K562 (cell line): ENCODE measurements around the gene CST7. TPM values are rescaled to one million over a fixed set of nuclear protein-coding genes. Genes with fewer than 3 reads are reported as not detected.

Experiments used
- ATAC-seq: fragments of 200-7000 bp; cut with Tn5 transposase; 3 replicates; pipeline ENCODE4 v1.9.1; 2020; ENCODE audit warnings: moderate library complexity
- BruUV-seq: library from RNA; stranded (reverse); fragments of 400-500 nt; replicated peaks from 2 replicates; lab custom pipeline; 2021; lab: Mats Ljungman, UMichigan
- CTCF ChIA-PET: fragments of 300-600 bp; formaldehyde crosslinking; extraction: SDS; loops from one replicate; lab custom pipeline; 2021; ENCODE audit warnings: low intra/inter-chr PET ratio; lab: Yijun Ruan, JAX
- POLR2A ChIA-PET: fragments of 300-600, 350-650 bp; sonication (Branson Sonifier 250); formaldehyde crosslinking; extraction: SDS; loops from one replicate; lab custom pipeline; 2021; ENCODE audit warnings: antibody characterized with exemption, inconsistent platforms; lab: Yijun Ruan, JAX
- DNase-seq, 4 experiments: peaks; one replicate each; pipeline versions ENCODE4 v3.0.0 to v3.0.0-alpha.2; 2011 to 2018; ENCODE audit warnings: low spot score in 3 of 4, mixed read lengths in 3 of 4; ENCODE audit errors: extremely low read depth in 1 of 4
- FAIRE-seq: peaks from 2 replicates; lab custom pipeline; 2011; peaks lifted over from hg19 to GRCh38; lab: Jason Lieb, UNC
- H2AFZ ChIP-seq: 2 replicates; pipeline ENCODE4 v1.6.0; 2011; ENCODE audit warnings: low read depth, low read length, control low read depth, inconsistent platforms
- H3K27ac ChIP-seq: fragments of 200-600 bp; 3 replicates; pipeline ENCODE4 v1.8.0; 2011; ENCODE audit warnings: low read depth, mild to moderate bottlenecking, control low read depth, inconsistent platforms, low read length, moderate library complexity, mixed read lengths; ENCODE audit errors: extremely low read depth
- H3K27me3 ChIP-seq, 2 experiments: fragments of 300-600 bp in 1 of 2; 2 replicates in 1 of 2; 3 replicates in 1 of 2; pipeline versions ENCODE4 v1.6.0 to v1.8.0; 2011; ENCODE audit warnings: inconsistent platforms in 2 of 2, low read length in 2 of 2, mild to moderate bottlenecking in 1 of 2, mixed read lengths in 1 of 2, moderate library complexity in 1 of 2; ENCODE audit not compliant: control insufficient read depth in 2 of 2, insufficient read depth in 2 of 2
- H3K36me3 ChIP-seq: fragments of 300-600 bp; 3 replicates; pipeline ENCODE4 v1.8.0; 2011; ENCODE audit warnings: mild to moderate bottlenecking, low read length, inconsistent platforms; ENCODE audit not compliant: control insufficient read depth, insufficient read depth
- H3K4me1 ChIP-seq, 2 experiments: fragments of 200-600 bp in 1 of 2; replicated peaks in 1 of 2; 2 replicates in 1 of 2; 3 replicates in 1 of 2; pipeline versions ENCODE4 v1.5.1 to v1.8.0; 2011; ENCODE audit warnings: inconsistent platforms in 2 of 2, low read length in 2 of 2, mild to moderate bottlenecking in 1 of 2, mixed read lengths in 1 of 2, moderate library complexity in 1 of 2; ENCODE audit not compliant: control insufficient read depth in 2 of 2, insufficient read depth in 2 of 2
- H3K4me2 ChIP-seq: 2 replicates; pipeline ENCODE4 v1.6.1; 2011; ENCODE audit warnings: low read length, control low read depth, inconsistent platforms, mixed read lengths; ENCODE audit not compliant: insufficient read depth
- H3K4me3 ChIP-seq: fragments of 200-600 bp; sonication (generic), shearing (Covaris generic); 2 replicates; pipeline ENCODE4 v1.5.1; 2016; ENCODE audit warnings: control low read depth, inconsistent platforms
- H3K79me2 ChIP-seq: fragments of 200-600 bp; 3 replicates; pipeline ENCODE4 v1.8.0; 2011; ENCODE audit warnings: low read length, inconsistent platforms; ENCODE audit not compliant: control insufficient read depth, insufficient read depth
- H3K9ac ChIP-seq, 2 experiments: 2 replicates each; pipeline versions ENCODE4 v1.6.0 to v1.6.1; 2011; ENCODE audit warnings: low read depth in 2 of 2, low read length in 2 of 2, control low read depth in 1 of 2, inconsistent platforms in 1 of 2, mild to moderate bottlenecking in 1 of 2, mixed read lengths in 1 of 2; ENCODE audit not compliant: insufficient read depth in 1 of 2
- H3K9me1 ChIP-seq: one replicate; pipeline ENCODE4 v1.6.0; 2011; ENCODE audit warnings: inconsistent platforms, mild to moderate bottlenecking, low read length, moderate library complexity; ENCODE audit not compliant: control insufficient read depth, insufficient read depth
- H3K9me3 ChIP-seq: replicated peaks from 2 replicates; pipeline ENCODE4 v1.5.1; 2011; ENCODE audit warnings: low read depth, low read length, inconsistent platforms; ENCODE audit not compliant: control insufficient read depth, insufficient read depth
- H4K20me1 ChIP-seq: replicated peaks from 2 replicates; pipeline ENCODE4 v1.6.1; 2011; ENCODE audit warnings: low read length, inconsistent platforms, mixed read lengths; ENCODE audit not compliant: control insufficient read depth, insufficient read depth
- ATF1 ChIP-seq, 2 experiments: fragments of 450-650 bp in 1 of 2; IDR thresholded peaks; 2 replicates each; pipeline ENCODE4 v1.6.1; 2016; ENCODE audit warnings: missing compliant biosample characterization in 1 of 2, missing genetic modification characterization in 1 of 2
- EHMT2 ChIP-seq: fragments of 450-650 bp; IDR thresholded peaks from 2 replicates; pipeline ENCODE4 v1.6.1; 2018; ENCODE audit warnings: antibody characterized with exemption
- FIP1L1 ChIP-seq: fragments of 200-400 bp; formaldehyde crosslinking; IDR thresholded peaks from 2 replicates; pipeline ENCODE4 v1.6.1; 2018; ENCODE audit warnings: mild to moderate bottlenecking, low read depth, low read length; ENCODE audit not compliant: poor library complexity, severe bottlenecking
- KAT2B ChIP-seq: IDR thresholded peaks from one replicate; pipeline ENCODE4 v1.6.1; 2012; ENCODE audit warnings: low read depth, mild to moderate bottlenecking, control low read depth, inconsistent platforms, low read length, moderate library complexity
- MECOM ChIP-seq: fragments of 250-450 bp; sonication (Bioruptor Pico); IDR thresholded peaks from 2 replicates; pipeline ENCODE4 v1.8.0; 2022; ENCODE audit warnings: inconsistent platforms
- NR2C1 ChIP-seq, 2 experiments: fragments of 450-650 bp; IDR thresholded peaks; 2 replicates each; pipeline ENCODE4 v1.6.1; 2017; ENCODE audit warnings: mild to moderate bottlenecking in 2 of 2, antibody characterized with exemption in 1 of 2, inconsistent platforms in 1 of 2, missing compliant biosample characterization in 1 of 2, missing genetic modification characterization in 1 of 2
- PHF21A ChIP-seq: fragments of 450-650 bp; IDR thresholded peaks from 2 replicates; pipeline ENCODE4 v1.6.1; 2017; ENCODE audit warnings: low read depth, borderline replicate concordance
- POLR2H ChIP-seq: IDR thresholded peaks from 2 replicates; pipeline ENCODE4 v1.6.1; 2016; ENCODE audit warnings: missing genetic modification characterization, low read depth, mild to moderate bottlenecking, control low read depth, missing compliant biosample characterization, moderate library complexity
- RBBP5 ChIP-seq: fragments of 200-600 bp; sonication (generic); IDR thresholded peaks from 2 replicates; pipeline ENCODE4 v1.6.1; 2012; ENCODE audit warnings: borderline replicate concordance, mild to moderate bottlenecking, low read length, control low read depth, inconsistent platforms; ENCODE audit not compliant: insufficient read depth, poor library complexity, severe bottlenecking
- SNAPC5 ChIP-seq: fragments of 250-450 bp; sonication (Bioruptor Pico); IDR thresholded peaks from 2 replicates; pipeline ENCODE4 v1.8.0; 2021; ENCODE audit warnings: moderate library complexity, mild to moderate bottlenecking, inconsistent platforms
- SP2 ChIP-seq: IDR thresholded peaks from 2 replicates; pipeline ENCODE4 v1.6.1; 2011; ENCODE audit warnings: mild to moderate bottlenecking, low read depth, low read length, moderate library complexity; ENCODE audit not compliant: poor library complexity, severe bottlenecking; ENCODE audit errors: extremely low read depth
- TCF7L2 ChIP-seq: fragments of 150-350 bp; IDR thresholded peaks from 2 replicates; pipeline ENCODE4 v1.6.1; 2016; ENCODE audit warnings: low read depth, mild to moderate bottlenecking, low read length, moderate library complexity
- WHSC1 ChIP-seq: IDR thresholded peaks from one replicate; pipeline ENCODE4 v1.6.1; 2012; ENCODE audit warnings: low read length, control low read depth, inconsistent platforms
- ZNF165 ChIP-seq: fragments of 250-450 bp; sonication (Bioruptor Pico); IDR thresholded peaks from 2 replicates; pipeline ENCODE4 v1.4.0; 2020; ENCODE audit warnings: borderline replicate concordance
- ZNF253 ChIP-seq: fragments of 250-450 bp; sonication (Bioruptor Pico); conservative IDR thresholded peaks from 2 replicates; pipeline ENCODE4 v1.6.1; 2021; ENCODE audit warnings: mild to moderate bottlenecking
- ZNF766 ChIP-seq: fragments of 200-800 bp; sonication (Bioruptor generic); conservative IDR thresholded peaks from 2 replicates; pipeline ENCODE4 v1.6.1; 2016; ENCODE audit warnings: missing genetic modification characterization, missing compliant biosample characterization
- WGBS: fragments of 100-300 bp; shearing (Covaris generic); methylation state at CpG from one replicate; pipeline ENCODE4 v1.1.6; 2016; ENCODE audit warnings: low coverage, mixed read lengths; ENCODE audit not compliant: insufficient coverage; ENCODE audit errors: missing lambda C conversion rate; 5-methylcytosine and 5-hydroxymethylcytosine counted together
- in situ Hi-C: fragments of 300-500 bp; cut with MboI; formaldehyde crosslinking; loops from 4 replicates; pipeline ENCODE4 v1.15.0; 2018; ENCODE audit warnings: inconsistent platforms, mixed read lengths
- intact Hi-C: fragments of 100-400 bp; cut with micrococcal nuclease; formaldehyde crosslinking; loops from 2 replicates; pipeline ENCODE4 v1.14.2; 2022
- polyA plus RNA-seq, 8 experiments: library from polyadenylated mRNA; depleted of rRNA in 4 of 8; stranded (reverse) in 5 of 8; unstranded in 3 of 8; fragments of >200 nt; fragmentation: Nextera tagmentation in 2 of 8; fragmentation: Illumina TruSeq in 1 of 8; extraction: Ambion mirVana in 2 of 8; extraction: Trizol in 1 of 8; gene quantifications; 2 replicates each; pipeline versions ENCODE4 v1.2.1 to v1.2.3, GENCODE V29; 2011 to 2014; ENCODE audit warnings: inconsistent platforms in 1 of 8, missing spikeins in 1 of 8
- total RNA-seq, 7 experiments: library from RNA; depleted of rRNA in 6 of 7; stranded (reverse); fragments of >200 nt in 6 of 7; fragmentation: Illumina TruSeq in 2 of 7; extraction: Trizol in 2 of 7; gene quantifications; 2 replicates each; pipeline versions ENCODE4 v1.2.1 to v1.2.3, GENCODE V29; 2011 to 2021; ENCODE audit warnings: low replicate concordance in 1 of 7

The CST7 gene
- total and polyA plus RNA-seq, 9 of the 15 experiments (the other 6 are each of a cell fraction or from before 2014, with no cell fraction given): not detected

- H3K27ac ChIP-seq: no peak overlapping the region
- no peaks in the 10 kb centered on the region for H3K4me1 ChIP-seq
- ChIA-PET POLR2A (interaction anchor here (1.4 kb wide), 1 partner anchor 10 kb away, joined by 5 read pairs; the partner anchor contains the start of gene CST7), CTCF (no interaction called here)
- no peaks in the 10 kb centered on the region for H3K9me1 ChIP-seq
- no peaks in the 10 kb centered on the region for H3K9me3 ChIP-seq
- 80% methylated on average over 10 of the region's 14 CpGs for whole genome bisulfite sequencing
- no TSS peak for BruUV-seq
- no peak overlapping the region for H3K9ac ChIP-seq
- TF ChIP-seq MECOM (CRISPR knock-in tag) (no peak), ATF1 (CRISPR knock-in tag; IDR thresholded peaks at IDR 0.05) (no peak), ATF1 (tag; IDR thresholded peaks at IDR 0.05) (no peak), NR2C1 (IDR thresholded peaks at IDR 0.05) (no peak), NR2C1 (tag; IDR thresholded peaks at IDR 0.05) (no peak), TCF7L2 (no peak), ZNF253 (CRISPR knock-in tag) (no peak), KAT2B (no peak), EHMT2 (no peak), WHSC1 (no peak), ZNF766 (CRISPR knock-in tag) (no peak), SP2 (no peak), ZNF165 (no peak), FIP1L1 (no peak), POLR2H (tag) (no peak), SNAPC5 (CRISPR knock-in tag) (no peak), PHF21A (no peak), RBBP5 (no peak)
- H3K4me2 ChIP-seq: no peak overlapping the region
- DNase-seq (no peak), ATAC-seq (no peak), FAIRE-seq (no peak)
- H3K27me3 ChIP-seq: no peaks in the 10 kb centered on the region
- no peaks in the 10 kb centered on the region for H4K20me1 ChIP-seq
- H3K4me3 ChIP-seq: no peak overlapping the region
- no peaks in the 10 kb centered on the region for H3K79me2 ChIP-seq
- H2AFZ ChIP-seq: no peak overlapping the region
- in situ Hi-C loops: no loop called here
- peaks cover 11% of the 10 kb centered on the region; the same call in 1 of the 3 replicates for H3K36me3 ChIP-seq
- intact Hi-C loops: no loop called here
Measured at GRCh38 chr20:24959591-24960301, 10.7 kb downstream of the CST7 start.
